ENCODE results near the gene ICAM2. TPM values are rescaled to one million over a fixed set of nuclear protein-coding genes. Genes with fewer than 3 reads are reported as not detected.

The ICAM2 gene
- total and polyA plus RNA-seq, 4 donors = 9.6 to 17.5 (median 12.4) TPM

- H3K4me1 ChIP-seq (ENCODE audit: control insufficient read depth in 4 of 4, insufficient read depth in 4 of 4, low read length in 3 of 4) = peaks cover 0 to 5% (median 0%) of the 10 kb centered on the region in 4 donors
- H3K36me3 ChIP-seq (ENCODE audit: control insufficient read depth in 4 of 4, insufficient read depth in 3 of 4, low read depth in 1 of 4, low read length in 3 of 4) = peaks cover 0 to 3% (median 0%) of the 10 kb centered on the region in 4 donors
- TF ChIP-seq FOXA1 (IDR thresholded peaks at IDR 0.05) (no peak), HNF4G (IDR thresholded peaks at IDR 0.05) (no peak), SP1 (IDR thresholded peaks at IDR 0.05) (no peak), EGR1 (IDR thresholded peaks at IDR 0.05; ENCODE audit: low read depth in 2 of 2) (no peak), FOXA2 (IDR thresholded peaks at IDR 0.05) (no peak), YY1 (IDR thresholded peaks at IDR 0.05) (no peak), JUND (IDR thresholded peaks at IDR 0.05) (no peak), TAF1 (conservative IDR thresholded peaks at IDR 0.05) (no peak)
- TF ChIP-seq, protein P1, sequence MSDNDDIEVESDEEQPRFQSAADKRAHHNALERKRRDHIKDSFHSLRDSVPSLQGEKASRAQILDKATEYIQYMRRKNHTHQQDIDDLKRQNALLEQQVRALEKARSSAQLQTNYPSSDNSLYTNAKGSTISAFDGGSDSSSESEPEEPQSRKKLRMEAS (IDR thresholded peaks at IDR 0.05) = no peak
- H3K27me3 ChIP-seq (ENCODE audit: control insufficient read depth in 4 of 4, insufficient read depth in 4 of 4, low read length in 3 of 4) = peaks cover 0 to 2% (median 0%) of the 10 kb centered on the region in 4 donors
- 88% methylated on average over 13 of the region's 13 CpGs for whole genome bisulfite sequencing
- no peak overlapping the region for H3K9ac ChIP-seq (ENCODE audit: low read depth in 1 of 2, low read length in 2 of 2)
- H3K4me3 ChIP-seq (ENCODE audit: low read depth in 1 of 3, low read length in 3 of 3) = no peak overlapping the region
- no peaks in the 10 kb centered on the region for H3K9me3 ChIP-seq (ENCODE audit: control insufficient read depth in 4 of 4, low read length in 3 of 4)
- H3K27ac ChIP-seq (ENCODE audit: low read depth in 1 of 2, low read length in 2 of 2) = no peak overlapping the region
- no peak for DNase-seq (ENCODE audit: low spot score)
These were observed 16.8 kb downstream of the ICAM2 start for GRCh38 chr17:64003526-64004121.

- Histone ChIP-seq H3K9me3 (ENCODE audit: control insufficient read depth in 4 of 4, low read length in 3 of 4) (no peaks in the 10 kb centered on the region), H3K4me1 (ENCODE audit: control insufficient read depth in 4 of 4, insufficient read depth in 4 of 4, low read length in 3 of 4) (peaks cover 0 to 12% (median 4%) of the 10 kb centered on the region in 4 donors), H3K9ac (ENCODE audit: low read depth in 1 of 2, low read length in 2 of 2) (no peak overlapping the region), H3K4me3 (ENCODE audit: low read depth in 1 of 3, low read length in 3 of 3) (no peak overlapping the region), H3K27me3 (ENCODE audit: control insufficient read depth in 4 of 4, insufficient read depth in 4 of 4, low read length in 3 of 4) (peaks cover 0 to 2% (median 0%) of the 10 kb centered on the region in 4 donors), H3K27ac (ENCODE audit: low read depth in 1 of 2, low read length in 2 of 2) (no peak overlapping the region), H3K36me3 (ENCODE audit: control insufficient read depth in 4 of 4, insufficient read depth in 3 of 4, low read depth in 1 of 4, low read length in 3 of 4) (peaks cover 0 to 3% (median 0%) of the 10 kb centered on the region in 4 donors)
- DNase-seq (ENCODE audit: low spot score) = no peak
- 91% methylated on average over 22 of the region's 22 CpGs for WGBS
- TF ChIP-seq CTCF (IDR thresholded peaks at IDR 0.05; ENCODE audit: low read depth, low read length, missing input control) = no peak
- no peak for TF ChIP-seq RAD21 (IDR thresholded peaks at IDR 0.05)
- TF ChIP-seq REST (IDR thresholded peaks at IDR 0.05) = no peak
These were observed 17.5 kb downstream of the ICAM2 start for GRCh38 chr17:64002658-64003525.

Measured in liver (tissue), 9 donors.